Right lobe of liver (tissue), 6 donors: Measurements from ENCODE around the gene CLCN3. TPM values are rescaled to one million over a fixed set of nuclear protein-coding genes. Genes with fewer than 3 reads are reported as not detected.

Source experiments
- ATAC-seq, 4 donors: fragments of 200-7000 bp; cut with Tn5 transposase; one replicate each; pipeline ENCODE4 v1.9.1; 2020; ENCODE audit warnings: mild to moderate bottlenecking in 4 of 4, moderate library complexity in 4 of 4
- DNase-seq, 3 donors: peaks; one replicate each; pipeline ENCODE4 v3.0.0-alpha.2; 2020
- H3K27ac ChIP-seq, 3 donors: fragments of 200-600 bp; one replicate each; pipeline ENCODE4 v1.8.0; 2022
- H3K27me3 ChIP-seq, 2 donors: fragments of 200-600 bp; one replicate each; pipeline ENCODE4 v1.8.0; 2022
- H3K36me3 ChIP-seq, 4 donors: fragments of 200-600 bp; sonication (generic) in 1 of 4; one replicate each; pipeline versions ENCODE4 v1.5.1 to v1.8.0; 2017 to 2022; ENCODE audit warnings: control low read depth in 1 of 4
- H3K4me1 ChIP-seq, 4 donors: fragments of 200-600 bp; sonication (generic) in 1 of 4; one replicate each; pipeline versions ENCODE4 v1.5.1 to v1.8.0; 2017 to 2022; ENCODE audit warnings: control low read depth in 1 of 4
- H3K4me3 ChIP-seq, 3 donors: fragments of 200-600 bp; one replicate each; pipeline ENCODE4 v1.8.0; 2022
- H3K9me3 ChIP-seq, 4 donors: fragments of 200-600 bp; sonication (generic) in 1 of 4; one replicate each; pipeline versions ENCODE4 v1.5.1 to v1.8.0; 2017 to 2022; ENCODE audit warnings: control low read depth in 1 of 4
- POLR2A ChIP-seq: fragments of 450-650 bp; IDR thresholded peaks from one replicate; pipeline ENCODE4 v1.6.1; 2017; ENCODE audit warnings: antibody characterized with exemption, mild to moderate bottlenecking
- WGBS: methylation state at CpG from one replicate; pipeline ENCODE4 v1.1.6; 2018; ENCODE audit warnings: low coverage, low lambda C conversion rate; ENCODE audit not compliant: insufficient coverage; ENCODE audit errors: missing lambda C conversion rate; 5-methylcytosine and 5-hydroxymethylcytosine counted together
- intact Hi-C, 2 donors: fragments of 100-400 bp; cut with DNase I; formaldehyde crosslinking; loops; one replicate each; pipeline versions ENCODE4 v1.11.2 to v1.14.1; 2022
- total RNA-seq, 6 experiments: library from RNA; depleted of rRNA in 2 of 6; stranded (reverse); fragments of >200 nt in 2 of 6; fragmentation: NEBNext Ultra II Directional in 3 of 6; extraction: Animal tissue kit (Norgen Biotek cat#: 25700) in 3 of 6; gene quantifications; one replicate each; pipeline versions ENCODE4 v1.1.0 to v1.2.4, GENCODE V29; 2016 to 2023
- TF ChIP-seq, protein P1 (sequence below), 4 donors: fragments of 200-600 bp in 3 of 4; fragments of 450-650 bp in 1 of 4; IDR thresholded peaks; one replicate each; pipeline versions ENCODE4 v1.5.1 to v1.8.0; 2016 to 2022; ENCODE audit warnings: antibody characterized with exemption in 4 of 4, mild to moderate bottlenecking in 2 of 4
- donor health status: DM: no; HTN: yes; CAD: no.
- donor health status: DM: no; HTN: no; CAD: no.
- donor health status: DM: no; HTN: no; CAD: no.
- donor health status: DM: no; HTN: yes; CAD: no.
- donor health status: DM: no; HTN: yes; CAD: no.

The CLCN3 gene
- total RNA-seq, 6 experiments from 2014 or later = 17.0 to 29.4 (median 19.6) TPM

DNA sequence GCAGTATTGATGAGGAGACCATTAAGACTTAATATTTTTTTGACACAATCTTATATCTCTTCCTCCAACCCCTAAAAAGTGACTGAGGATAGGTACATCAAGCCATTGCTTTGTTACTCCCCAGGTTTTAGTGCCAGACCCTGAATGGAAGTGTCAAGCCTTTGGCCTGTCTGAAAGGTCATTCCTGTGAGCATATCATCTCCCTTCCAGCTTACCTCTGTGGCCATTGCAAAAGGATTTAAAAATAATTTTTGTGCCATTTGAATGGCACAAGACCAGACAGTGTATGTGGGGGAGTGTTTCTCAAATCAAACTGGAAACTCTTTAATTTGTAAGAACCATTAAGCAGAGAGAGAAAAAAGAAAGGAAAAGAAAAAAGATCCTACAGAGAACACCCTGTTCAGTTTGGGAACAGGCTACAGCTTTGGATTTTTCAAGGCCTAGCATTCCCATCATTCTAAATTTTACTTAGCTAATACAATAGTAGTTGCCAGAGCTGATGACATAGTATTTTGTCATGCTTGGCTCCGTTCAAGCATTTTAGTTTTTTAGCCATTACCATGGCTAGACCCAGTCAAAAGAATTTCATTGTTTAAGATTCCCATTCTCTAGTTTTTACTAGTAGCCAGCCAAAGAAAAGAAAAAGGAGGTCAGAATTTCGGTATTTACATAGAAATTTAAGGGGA is 87.7 kb downstream of the CLCN3 start:
- TF ChIP-seq, protein P1, sequence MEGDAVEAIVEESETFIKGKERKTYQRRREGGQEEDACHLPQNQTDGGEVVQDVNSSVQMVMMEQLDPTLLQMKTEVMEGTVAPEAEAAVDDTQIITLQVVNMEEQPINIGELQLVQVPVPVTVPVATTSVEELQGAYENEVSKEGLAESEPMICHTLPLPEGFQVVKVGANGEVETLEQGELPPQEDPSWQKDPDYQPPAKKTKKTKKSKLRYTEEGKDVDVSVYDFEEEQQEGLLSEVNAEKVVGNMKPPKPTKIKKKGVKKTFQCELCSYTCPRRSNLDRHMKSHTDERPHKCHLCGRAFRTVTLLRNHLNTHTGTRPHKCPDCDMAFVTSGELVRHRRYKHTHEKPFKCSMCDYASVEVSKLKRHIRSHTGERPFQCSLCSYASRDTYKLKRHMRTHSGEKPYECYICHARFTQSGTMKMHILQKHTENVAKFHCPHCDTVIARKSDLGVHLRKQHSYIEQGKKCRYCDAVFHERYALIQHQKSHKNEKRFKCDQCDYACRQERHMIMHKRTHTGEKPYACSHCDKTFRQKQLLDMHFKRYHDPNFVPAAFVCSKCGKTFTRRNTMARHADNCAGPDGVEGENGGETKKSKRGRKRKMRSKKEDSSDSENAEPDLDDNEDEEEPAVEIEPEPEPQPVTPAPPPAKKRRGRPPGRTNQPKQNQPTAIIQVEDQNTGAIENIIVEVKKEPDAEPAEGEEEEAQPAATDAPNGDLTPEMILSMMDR (IDR thresholded peaks at IDR 0.05) = no peak
- no peak for TF ChIP-seq POLR2A
- WGBS = 75% methylated on average over 2 of the region's 2 CpGs
- Histone ChIP-seq H3K36me3 (peaks cover 0 to 8% (median 0%) of the 10 kb centered on the region in 4 donors), H3K9me3 (no peaks in the 10 kb centered on the region), H3K4me3 (no peak overlapping the region), H3K4me1 (no peaks in the 10 kb centered on the region), H3K27me3 (no peaks in the 10 kb centered on the region), H3K27ac (no peak overlapping the region)
- ATAC-seq (no peak), DNase-seq (no peak)
- intact Hi-C loops = no loop called here

DNA sequence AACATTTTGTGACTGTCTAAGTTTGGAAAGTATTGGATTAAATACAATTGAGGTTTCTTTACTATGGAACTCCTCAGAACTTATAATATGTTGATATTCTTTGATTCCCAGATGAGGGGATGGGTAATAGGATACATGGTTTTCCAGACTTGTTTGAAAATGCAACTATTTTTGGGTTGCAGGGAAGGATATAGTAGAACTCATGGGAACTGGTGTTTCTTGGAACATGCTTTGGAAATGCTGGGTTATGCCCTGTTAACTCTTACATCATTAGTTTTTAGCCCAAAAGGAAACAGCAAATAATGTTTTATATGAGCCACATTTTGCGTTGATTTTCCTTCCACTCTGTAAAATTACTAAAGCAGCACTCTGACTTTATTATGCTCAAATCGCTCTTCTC is 95.4 kb downstream of the CLCN3 start:
- intact Hi-C loops = no loop called here
- no peak overlapping the region for H3K27ac ChIP-seq
- no peaks in the 10 kb centered on the region for H3K27me3 ChIP-seq
- 73% methylated on average over 2 of the region's 2 CpGs for WGBS
- H3K4me1 ChIP-seq = no peaks in the 10 kb centered on the region
- ATAC-seq = no peak
- peaks cover 0 to 14% (median 7%) of the 10 kb centered on the region in 4 donors for H3K36me3 ChIP-seq
- TF ChIP-seq, protein P1 (IDR thresholded peaks at IDR 0.05) = no peak
- no peak for TF ChIP-seq POLR2A
- H3K4me3 ChIP-seq = no peak overlapping the region
- DNase-seq = no peak
- H3K9me3 ChIP-seq = no peaks in the 10 kb centered on the region

DNA sequence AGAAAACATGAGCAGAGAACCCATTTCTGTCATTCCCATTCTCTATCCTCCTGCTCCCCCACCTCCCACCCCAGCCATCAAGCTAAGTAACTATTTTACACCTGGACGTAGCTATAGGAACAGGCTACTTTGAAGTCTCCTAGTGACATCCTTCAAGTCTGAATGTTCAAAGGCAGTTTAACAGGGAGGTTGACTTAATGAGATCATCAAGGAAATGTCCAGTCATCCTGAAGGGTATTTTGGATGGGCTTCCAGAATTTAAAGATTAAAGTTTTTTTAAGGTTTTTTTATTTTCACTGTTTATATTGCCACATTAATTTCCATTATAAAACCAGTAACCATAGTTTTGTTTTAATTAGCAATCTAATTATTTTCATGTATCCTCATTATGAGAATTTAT is 96.3 kb downstream of the CLCN3 start:
- Histone ChIP-seq H3K27ac (no peak overlapping the region), H3K36me3 (peaks cover 0 to 14% (median 7%) of the 10 kb centered on the region in 4 donors), H3K9me3 (no peaks in the 10 kb centered on the region), H3K4me3 (no peak overlapping the region), H3K27me3 (no peaks in the 10 kb centered on the region), H3K4me1 (no peaks in the 10 kb centered on the region)
- whole genome bisulfite sequencing = 92% methylated on average over 1 of the region's 1 CpG
- DNase-seq (no peak), ATAC-seq (no peak)
- intact Hi-C loops = no loop called here
- no peak for TF ChIP-seq POLR2A
- TF ChIP-seq, protein P1 (IDR thresholded peaks at IDR 0.05) = no peak

DNA sequence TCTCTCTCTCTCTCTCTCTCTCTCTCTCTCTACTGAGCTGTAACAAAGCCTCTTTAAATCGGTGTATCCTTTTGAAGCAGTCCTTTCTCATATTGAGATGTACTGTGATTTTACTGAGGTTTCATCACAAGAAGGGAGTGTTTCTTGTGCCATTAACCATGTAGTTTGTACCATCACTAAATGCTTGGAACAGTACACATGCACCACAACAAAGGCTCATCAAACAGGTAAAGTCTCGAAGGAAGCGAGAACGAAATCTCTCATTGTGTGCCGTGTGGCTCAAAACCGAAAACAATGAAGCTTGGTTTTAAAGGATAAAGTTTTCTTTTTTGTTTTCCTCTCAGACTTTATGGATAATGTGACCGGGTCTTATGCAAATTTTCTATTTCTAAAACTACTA is 100.2 kb downstream of the CLCN3 start:
- 89% methylated on average over 7 of the region's 7 CpGs for WGBS
- intact Hi-C loops = no loop called here

More for the DNA sequence above, 100.2 kb downstream of the CLCN3 start:
- H3K9me3 ChIP-seq = no peaks in the 10 kb centered on the region
- ATAC-seq (no peak), DNase-seq (no peak)
- H3K27me3 ChIP-seq = no peaks in the 10 kb centered on the region
- H3K4me3 ChIP-seq = no peak overlapping the region
- no peak overlapping the region for H3K27ac ChIP-seq
- H3K4me1 ChIP-seq = no peaks in the 10 kb centered on the region
- H3K36me3 ChIP-seq = peaks cover 0 to 3% (median 1%) of the 10 kb centered on the region in 4 donors
- TF ChIP-seq, protein P1 (IDR thresholded peaks at IDR 0.05) = no peak
- TF ChIP-seq POLR2A = no peak
